HT1080 (cell line): Measurements from ENCODE around the gene GTF2A1L. TPM values are rescaled to one million over a fixed set of nuclear protein-coding genes. Genes with fewer than 3 reads are reported as not detected.
"Not testable (repeated sequence)": the region's sequence is repeated elsewhere in the genome, so short reads cannot be mapped to it uniquely, and the experiment has no call there.

Source experiments
- DNase-seq: peaks from one replicate; pipeline ENCODE4 v3.0.0-alpha.2; 2015; ENCODE audit warnings: low read depth
- total RNA-seq: library from RNA; depleted of rRNA; stranded (reverse); fragments of >200 nt; shearing (Covaris generic); gene quantifications from 2 replicates; pipeline ENCODE4 v1.2.3, GENCODE V29; 2014

Gene GTF2A1L
- total RNA-seq, 1 experiment from 2014 or later = not detected

GRCh38 chr2:48696881-48697280 lies 79.2 kb downstream of the GTF2A1L start:
- DNase-seq = no peak

GRCh38 chr2:48699348-48699930 lies 81.8 kb downstream of the GTF2A1L start:
- DNase-seq = no peak

GRCh38 chr2:48703621-48704020 lies 86.0 kb downstream of the GTF2A1L start:
- DNase-seq = not testable (repeated sequence)

GRCh38 chr2:48707466-48707865 lies 89.8 kb downstream of the GTF2A1L start:
- DNase-seq = peak; percentile 51

- DNase-seq = no peak
Observed at GRCh38 chr2:48709096-48710034, 91.7 kb downstream of the GTF2A1L start.

- DNase-seq = no peak
Observed at GRCh38 chr2:48711343-48711742, 93.7 kb downstream of the GTF2A1L start.

- DNase-seq = no peak
Observed at GRCh38 chr2:48712151-48712550, 94.5 kb downstream of the GTF2A1L start.

- no peak for DNase-seq
Observed at GRCh38 chr2:48713647-48714046, 96.0 kb downstream of the GTF2A1L start.

- no peak for DNase-seq
Observed at GRCh38 chr2:48714245-48714644, 96.6 kb downstream of the GTF2A1L start.

- no peak for DNase-seq
Observed at GRCh38 chr2:48715042-48715899, 97.6 kb downstream of the GTF2A1L start.

GRCh38 chr2:48715956-48716355 lies 98.3 kb downstream of the GTF2A1L start:
- DNase-seq = no peak

GRCh38 chr2:48717846-48718245 lies 100.2 kb downstream of the GTF2A1L start:
- no peak for DNase-seq

- no peak for DNase-seq
Observed at GRCh38 chr2:48719480-48720177, 102.0 kb downstream of the GTF2A1L start.

GRCh38 chr2:48721158-48721557 lies 103.5 kb downstream of the GTF2A1L start:
- DNase-seq = no peak

GRCh38 chr2:48722391-48722790 lies 104.7 kb downstream of the GTF2A1L start:
- DNase-seq = no peak

- DNase-seq = no peak
Observed at GRCh38 chr2:48723129-48723528, 105.5 kb downstream of the GTF2A1L start.

- no peak for DNase-seq
Observed at GRCh38 chr2:48724278-48724677, 106.6 kb downstream of the GTF2A1L start.

- no peak for DNase-seq
Observed at GRCh38 chr2:48725696-48726494, 108.2 kb downstream of the GTF2A1L start.

- DNase-seq = no peak
Observed at GRCh38 chr2:48727560-48727959, 109.9 kb downstream of the GTF2A1L start.

- no peak for DNase-seq
Observed at GRCh38 chr2:48728295-48728694, 110.6 kb downstream of the GTF2A1L start.
